ENCODE results near the gene CEL. TPM values are rescaled to one million over a fixed set of nuclear protein-coding genes. Genes with fewer than 3 reads are reported as not detected.

Gene CEL
- total and polyA plus RNA-seq, 10 of the 15 experiments (the other 5 are each of a cell fraction or from before 2014, with no cell fraction given), result 0.05 to 4.1 (median 0.29) TPM; not detected in 2

GRCh38 chr9:133030317-133031129, 31.3 kb upstream of the CEL start, which contains the start of gene GTF3C5 (continued):
- TF ChIP-seq, protein P1, sequence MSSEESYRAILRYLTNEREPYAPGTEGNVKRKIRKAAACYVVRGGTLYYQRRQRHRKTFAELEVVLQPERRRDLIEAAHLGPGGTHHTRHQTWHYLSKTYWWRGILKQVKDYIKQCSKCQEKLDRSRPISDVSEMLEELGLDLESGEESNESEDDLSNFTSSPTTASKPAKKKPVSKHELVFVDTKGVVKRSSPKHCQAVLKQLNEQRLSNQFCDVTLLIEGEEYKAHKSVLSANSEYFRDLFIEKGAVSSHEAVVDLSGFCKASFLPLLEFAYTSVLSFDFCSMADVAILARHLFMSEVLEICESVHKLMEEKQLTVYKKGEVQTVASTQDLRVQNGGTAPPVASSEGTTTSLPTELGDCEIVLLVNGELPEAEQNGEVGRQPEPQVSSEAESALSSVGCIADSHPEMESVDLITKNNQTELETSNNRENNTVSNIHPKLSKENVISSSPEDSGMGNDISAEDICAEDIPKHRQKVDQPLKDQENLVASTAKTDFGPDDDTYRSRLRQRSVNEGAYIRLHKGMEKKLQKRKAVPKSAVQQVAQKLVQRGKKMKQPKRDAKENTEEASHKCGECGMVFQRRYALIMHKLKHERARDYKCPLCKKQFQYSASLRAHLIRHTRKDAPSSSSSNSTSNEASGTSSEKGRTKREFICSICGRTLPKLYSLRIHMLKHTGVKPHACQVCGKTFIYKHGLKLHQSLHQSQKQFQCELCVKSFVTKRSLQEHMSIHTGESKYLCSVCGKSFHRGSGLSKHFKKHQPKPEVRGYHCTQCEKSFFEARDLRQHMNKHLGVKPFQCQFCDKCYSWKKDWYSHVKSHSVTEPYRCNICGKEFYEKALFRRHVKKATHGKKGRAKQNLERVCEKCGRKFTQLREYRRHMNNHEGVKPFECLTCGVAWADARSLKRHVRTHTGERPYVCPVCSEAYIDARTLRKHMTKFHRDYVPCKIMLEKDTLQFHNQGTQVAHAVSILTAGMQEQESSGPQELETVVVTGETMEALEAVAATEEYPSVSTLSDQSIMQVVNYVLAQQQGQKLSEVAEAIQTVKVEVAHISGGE (CRISPR knock-in tag; IDR thresholded peaks at IDR 0.05), result peak; percentile 97
- TF ChIP-seq CBX5 (IDR thresholded peaks at IDR 0.05; ENCODE audit: low read depth), result 0 out of 2 replicates have a peak, but pooled peaks have one; percentile 9
- TF ChIP-seq JUNB (IDR thresholded peaks at IDR 0.05), result no peak
- no peak; the same call in none of the 2 replicates for TF ChIP-seq CBFB (IDR thresholded peaks at IDR 0.05; ENCODE audit: low read depth)
- peak; percentile 87 for TF ChIP-seq CEBPZ (IDR thresholded peaks at IDR 0.05; ENCODE audit: low read depth, low read length)
- peak; percentile 43; the same call in 1 of the 2 replicates for TF ChIP-seq ZSCAN29 (IDR thresholded peaks at IDR 0.05)
- TF ChIP-seq, protein P2, sequence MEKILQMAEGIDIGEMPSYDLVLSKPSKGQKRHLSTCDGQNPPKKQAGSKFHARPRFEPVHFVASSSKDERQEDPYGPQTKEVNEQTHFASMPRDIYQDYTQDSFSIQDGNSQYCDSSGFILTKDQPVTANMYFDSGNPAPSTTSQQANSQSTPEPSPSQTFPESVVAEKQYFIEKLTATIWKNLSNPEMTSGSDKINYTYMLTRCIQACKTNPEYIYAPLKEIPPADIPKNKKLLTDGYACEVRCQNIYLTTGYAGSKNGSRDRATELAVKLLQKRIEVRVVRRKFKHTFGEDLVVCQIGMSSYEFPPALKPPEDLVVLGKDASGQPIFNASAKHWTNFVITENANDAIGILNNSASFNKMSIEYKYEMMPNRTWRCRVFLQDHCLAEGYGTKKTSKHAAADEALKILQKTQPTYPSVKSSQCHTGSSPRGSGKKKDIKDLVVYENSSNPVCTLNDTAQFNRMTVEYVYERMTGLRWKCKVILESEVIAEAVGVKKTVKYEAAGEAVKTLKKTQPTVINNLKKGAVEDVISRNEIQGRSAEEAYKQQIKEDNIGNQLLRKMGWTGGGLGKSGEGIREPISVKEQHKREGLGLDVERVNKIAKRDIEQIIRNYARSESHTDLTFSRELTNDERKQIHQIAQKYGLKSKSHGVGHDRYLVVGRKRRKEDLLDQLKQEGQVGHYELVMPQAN (conservative IDR thresholded peaks at IDR 0.05), result no peak; the same call in none of the 2 replicates
- peak; percentile 73 for TF ChIP-seq IRF4 (IDR thresholded peaks at IDR 0.05; ENCODE audit: low read depth, low read length)
- TF ChIP-seq, protein P3, sequence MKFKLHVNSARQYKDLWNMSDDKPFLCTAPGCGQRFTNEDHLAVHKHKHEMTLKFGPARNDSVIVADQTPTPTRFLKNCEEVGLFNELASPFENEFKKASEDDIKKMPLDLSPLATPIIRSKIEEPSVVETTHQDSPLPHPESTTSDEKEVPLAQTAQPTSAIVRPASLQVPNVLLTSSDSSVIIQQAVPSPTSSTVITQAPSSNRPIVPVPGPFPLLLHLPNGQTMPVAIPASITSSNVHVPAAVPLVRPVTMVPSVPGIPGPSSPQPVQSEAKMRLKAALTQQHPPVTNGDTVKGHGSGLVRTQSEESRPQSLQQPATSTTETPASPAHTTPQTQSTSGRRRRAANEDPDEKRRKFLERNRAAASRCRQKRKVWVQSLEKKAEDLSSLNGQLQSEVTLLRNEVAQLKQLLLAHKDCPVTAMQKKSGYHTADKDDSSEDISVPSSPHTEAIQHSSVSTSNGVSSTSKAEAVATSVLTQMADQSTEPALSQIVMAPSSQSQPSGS (IDR thresholded peaks at IDR 0.05; ENCODE audit: low read length), result peak; percentile 38; the same call in 1 of the 2 replicates
- TF ChIP-seq, protein P4, sequence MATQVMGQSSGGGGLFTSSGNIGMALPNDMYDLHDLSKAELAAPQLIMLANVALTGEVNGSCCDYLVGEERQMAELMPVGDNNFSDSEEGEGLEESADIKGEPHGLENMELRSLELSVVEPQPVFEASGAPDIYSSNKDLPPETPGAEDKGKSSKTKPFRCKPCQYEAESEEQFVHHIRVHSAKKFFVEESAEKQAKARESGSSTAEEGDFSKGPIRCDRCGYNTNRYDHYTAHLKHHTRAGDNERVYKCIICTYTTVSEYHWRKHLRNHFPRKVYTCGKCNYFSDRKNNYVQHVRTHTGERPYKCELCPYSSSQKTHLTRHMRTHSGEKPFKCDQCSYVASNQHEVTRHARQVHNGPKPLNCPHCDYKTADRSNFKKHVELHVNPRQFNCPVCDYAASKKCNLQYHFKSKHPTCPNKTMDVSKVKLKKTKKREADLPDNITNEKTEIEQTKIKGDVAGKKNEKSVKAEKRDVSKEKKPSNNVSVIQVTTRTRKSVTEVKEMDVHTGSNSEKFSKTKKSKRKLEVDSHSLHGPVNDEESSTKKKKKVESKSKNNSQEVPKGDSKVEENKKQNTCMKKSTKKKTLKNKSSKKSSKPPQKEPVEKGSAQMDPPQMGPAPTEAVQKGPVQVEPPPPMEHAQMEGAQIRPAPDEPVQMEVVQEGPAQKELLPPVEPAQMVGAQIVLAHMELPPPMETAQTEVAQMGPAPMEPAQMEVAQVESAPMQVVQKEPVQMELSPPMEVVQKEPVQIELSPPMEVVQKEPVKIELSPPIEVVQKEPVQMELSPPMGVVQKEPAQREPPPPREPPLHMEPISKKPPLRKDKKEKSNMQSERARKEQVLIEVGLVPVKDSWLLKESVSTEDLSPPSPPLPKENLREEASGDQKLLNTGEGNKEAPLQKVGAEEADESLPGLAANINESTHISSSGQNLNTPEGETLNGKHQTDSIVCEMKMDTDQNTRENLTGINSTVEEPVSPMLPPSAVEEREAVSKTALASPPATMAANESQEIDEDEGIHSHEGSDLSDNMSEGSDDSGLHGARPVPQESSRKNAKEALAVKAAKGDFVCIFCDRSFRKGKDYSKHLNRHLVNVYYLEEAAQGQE (IDR thresholded peaks at IDR 0.05; ENCODE audit: low read depth, low read length), result no peak
- TF ChIP-seq USF1 (IDR thresholded peaks at IDR 0.05; ENCODE audit: borderline replicate concordance, extremely low read length, insufficient read depth, low read depth, low read length), result no peak
- 0 out of 2 replicates have a peak, but pooled peaks have one; percentile 18 for TF ChIP-seq MEF2A (IDR thresholded peaks at IDR 0.05; ENCODE audit: insufficient read depth, low read depth, low read length)
